HEK293 (cell line): Measurements from ENCODE around the gene CLCF1.

ENCODE experiments used
- IKZF3 ChIP-seq: fragments of 450-650 bp; IDR thresholded peaks from 2 replicates; pipeline ENCODE4 v1.5.0; 2018; ENCODE audit warnings: missing biosample characterization, mild to moderate bottlenecking, missing genetic modification characterization, moderate library complexity
- YY2 ChIP-seq: fragments of 450-650 bp; formaldehyde crosslinking; IDR thresholded peaks from 2 replicates; pipeline ENCODE4 v1.5.1; 2016; ENCODE audit warnings: missing biosample characterization, missing genetic modification characterization
- TF ChIP-seq, protein P1 (sequence below): fragments of 450-650 bp; formaldehyde crosslinking; IDR thresholded peaks from 2 replicates; pipeline ENCODE4 v1.5.1; 2016; ENCODE audit warnings: missing biosample characterization, missing genetic modification characterization

DNA sequence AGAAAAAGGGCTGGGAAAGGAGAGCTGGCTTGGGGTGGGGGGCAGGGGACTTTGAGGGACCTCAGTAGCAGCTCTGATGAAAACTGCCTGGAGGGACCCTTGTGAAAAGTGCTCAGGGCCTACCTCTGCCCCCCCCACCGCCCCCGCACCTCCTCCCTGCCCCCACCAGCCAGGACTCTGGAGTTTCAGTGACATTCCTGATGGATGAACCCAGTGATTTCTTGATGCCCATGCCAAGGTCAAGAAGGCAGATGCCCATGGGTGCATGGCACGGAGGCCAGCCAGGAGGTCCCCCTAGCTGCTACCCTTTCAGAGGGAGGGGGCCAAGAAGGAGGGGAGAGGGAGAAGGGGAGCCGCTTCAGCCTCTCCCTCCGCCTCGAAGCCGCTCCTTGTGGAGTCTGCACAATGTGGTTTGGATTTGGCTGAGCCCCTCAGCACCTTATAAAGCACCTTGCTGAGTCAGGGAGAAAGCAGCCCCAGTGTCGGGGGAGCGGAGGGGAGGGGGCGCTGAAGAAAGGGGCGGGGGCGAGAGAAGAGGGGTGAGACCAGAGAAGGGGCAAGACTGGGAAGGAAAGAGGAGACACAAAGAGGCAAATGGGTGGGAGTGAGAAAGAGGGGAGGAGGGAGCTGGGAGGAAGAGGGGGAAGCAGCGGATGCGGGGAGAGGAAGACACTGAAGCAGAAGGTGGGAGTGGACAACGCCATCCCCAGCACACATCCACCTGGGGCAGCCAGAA lies 2.1 kb upstream of the CLCF1 start:
- no peak for TF ChIP-seq YY2 (tag by site-specific recombination)
- TF ChIP-seq, protein P1, sequence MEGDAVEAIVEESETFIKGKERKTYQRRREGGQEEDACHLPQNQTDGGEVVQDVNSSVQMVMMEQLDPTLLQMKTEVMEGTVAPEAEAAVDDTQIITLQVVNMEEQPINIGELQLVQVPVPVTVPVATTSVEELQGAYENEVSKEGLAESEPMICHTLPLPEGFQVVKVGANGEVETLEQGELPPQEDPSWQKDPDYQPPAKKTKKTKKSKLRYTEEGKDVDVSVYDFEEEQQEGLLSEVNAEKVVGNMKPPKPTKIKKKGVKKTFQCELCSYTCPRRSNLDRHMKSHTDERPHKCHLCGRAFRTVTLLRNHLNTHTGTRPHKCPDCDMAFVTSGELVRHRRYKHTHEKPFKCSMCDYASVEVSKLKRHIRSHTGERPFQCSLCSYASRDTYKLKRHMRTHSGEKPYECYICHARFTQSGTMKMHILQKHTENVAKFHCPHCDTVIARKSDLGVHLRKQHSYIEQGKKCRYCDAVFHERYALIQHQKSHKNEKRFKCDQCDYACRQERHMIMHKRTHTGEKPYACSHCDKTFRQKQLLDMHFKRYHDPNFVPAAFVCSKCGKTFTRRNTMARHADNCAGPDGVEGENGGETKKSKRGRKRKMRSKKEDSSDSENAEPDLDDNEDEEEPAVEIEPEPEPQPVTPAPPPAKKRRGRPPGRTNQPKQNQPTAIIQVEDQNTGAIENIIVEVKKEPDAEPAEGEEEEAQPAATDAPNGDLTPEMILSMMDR: no peak
- TF ChIP-seq IKZF3 (tag by site-specific recombination): no peak
